ENCODE results near the gene NAA25.
A peak's percentile ranks its signal among the peaks of the same experiment; 100 is the strongest.
"Not testable (repeated sequence)": the region's sequence is repeated elsewhere in the genome, so short reads cannot be mapped to it uniquely, and the experiment has no call there.

NAA25 gene

DNA sequence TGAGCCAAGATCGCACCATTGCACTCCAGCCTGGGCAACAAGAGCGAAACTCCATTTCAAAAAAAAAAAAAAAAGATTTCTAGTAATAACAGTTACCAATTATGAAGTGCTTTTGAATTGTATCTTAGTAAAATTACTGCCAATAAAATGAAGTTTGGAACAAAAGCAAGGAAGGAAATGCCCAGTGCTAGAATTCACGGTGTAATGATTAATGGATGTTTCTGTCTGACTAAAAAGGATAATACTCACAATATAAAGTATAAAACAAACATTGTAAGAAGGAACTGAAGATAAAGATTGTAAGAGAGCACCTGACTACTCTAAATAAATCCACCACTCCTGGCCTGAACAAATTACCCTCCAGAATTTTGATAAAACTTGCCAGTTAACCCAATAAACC is 99.7 kb downstream of the NAA25 start:
- H3K4me1 ChIP-seq (ENCODE audit: control insufficient read depth, insufficient read depth, low read length): peaks cover 9% of the 10 kb centered on the region
- H3K4me3 ChIP-seq (ENCODE audit: low read length in 2 of 2): no peak overlapping the region
- H3K9ac ChIP-seq (ENCODE audit: low read length in 2 of 2): no peak overlapping the region
- peaks cover 0 to 2% of the 10 kb centered on the region in 2 donors for H3K36me3 ChIP-seq (ENCODE audit: control insufficient read depth in 2 of 2, insufficient read depth in 2 of 2, low read length in 2 of 2)
- no peaks in the 10 kb centered on the region for H3K9me3 ChIP-seq (ENCODE audit: control insufficient read depth in 2 of 2, low read length in 2 of 2)
- no peak overlapping the region for H3K27ac ChIP-seq (ENCODE audit: low read length)
- H3K27me3 ChIP-seq (ENCODE audit: control insufficient read depth in 1 of 2, insufficient read depth in 2 of 2, low read length in 2 of 2): no peaks in the 10 kb centered on the region

- H3K9me3 ChIP-seq (ENCODE audit: control insufficient read depth in 2 of 2, low read length in 2 of 2): no peaks in the 10 kb centered on the region
- peaks cover 0 to 2% of the 10 kb centered on the region in 2 donors for H3K36me3 ChIP-seq (ENCODE audit: control insufficient read depth in 2 of 2, insufficient read depth in 2 of 2, low read length in 2 of 2)
- peaks cover 6% of the 10 kb centered on the region for H3K4me1 ChIP-seq (ENCODE audit: control insufficient read depth, insufficient read depth, low read length)
- no peak overlapping the region for H3K4me3 ChIP-seq (ENCODE audit: low read length in 2 of 2)
- no peak overlapping the region for H3K27ac ChIP-seq (ENCODE audit: low read length)
- H3K9ac ChIP-seq (ENCODE audit: low read length in 2 of 2): no peak overlapping the region
- H3K27me3 ChIP-seq (ENCODE audit: control insufficient read depth in 1 of 2, insufficient read depth in 2 of 2, low read length in 2 of 2): no peaks in the 10 kb centered on the region
Measured at GRCh38 chr12:112007945-112008344, 100.6 kb downstream of the NAA25 start.

DNA sequence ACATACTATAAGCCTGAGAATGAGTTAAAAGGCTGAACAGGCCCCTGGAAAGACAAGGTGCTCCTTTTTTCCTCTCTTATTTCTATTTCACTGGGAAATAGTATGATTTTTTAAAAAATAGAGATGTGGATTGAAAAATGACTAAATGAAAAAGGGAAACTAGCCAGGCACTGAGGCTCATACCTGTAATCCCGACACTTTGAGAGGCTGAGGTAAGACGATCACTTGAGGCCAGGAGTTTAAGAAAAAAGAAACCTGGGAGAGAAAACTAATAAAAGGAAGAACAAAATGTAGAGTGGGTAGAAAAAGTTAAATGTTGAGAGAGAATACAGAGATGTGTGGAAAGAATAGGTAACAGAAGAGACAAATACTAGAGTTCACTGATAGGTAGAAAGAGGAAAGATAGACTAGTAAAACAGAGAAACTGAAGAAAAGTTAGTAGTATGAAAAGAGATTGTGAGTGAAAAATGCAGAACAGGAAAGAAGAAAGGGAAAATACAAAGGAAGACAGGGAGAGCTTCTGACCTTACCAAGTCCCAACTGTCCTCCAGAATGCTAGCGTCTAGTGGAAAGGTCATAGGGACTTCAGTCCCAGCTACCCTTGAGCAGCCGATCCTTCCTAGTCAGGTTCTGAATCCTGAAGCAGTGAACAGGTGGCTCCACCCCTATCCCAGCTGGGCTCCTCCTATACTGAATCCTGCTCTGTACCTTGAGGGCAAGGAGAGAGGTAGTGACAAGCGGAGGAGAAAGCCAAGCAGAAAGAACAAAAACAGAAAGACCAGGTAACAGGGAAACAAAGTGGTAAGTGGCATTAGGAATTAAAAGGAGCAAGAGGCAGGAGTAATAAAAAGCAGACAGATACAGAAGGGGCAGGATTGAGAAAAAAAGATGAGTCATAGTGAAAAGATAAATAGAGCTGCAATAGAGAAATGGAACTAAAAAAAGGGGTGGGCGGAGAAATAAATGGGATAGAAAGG is 102.9 kb downstream of the NAA25 start:
- Histone ChIP-seq H3K9ac (ENCODE audit: low read length in 2 of 2) (peak overlapping the region in 1 of 2 donors; percentile 15), H3K27me3 (ENCODE audit: control insufficient read depth in 1 of 2, insufficient read depth in 2 of 2, low read length in 2 of 2) (no peaks in the 10 kb centered on the region), H3K4me3 (ENCODE audit: low read length in 2 of 2) (no peak overlapping the region), H3K27ac (ENCODE audit: low read length) (no peak overlapping the region), H3K4me1 (ENCODE audit: control insufficient read depth, insufficient read depth, low read length) (no peaks in the 10 kb centered on the region), H3K36me3 (ENCODE audit: control insufficient read depth in 2 of 2, insufficient read depth in 2 of 2, low read length in 2 of 2) (peaks cover 0 to 2% of the 10 kb centered on the region in 2 donors), H3K9me3 (ENCODE audit: control insufficient read depth in 2 of 2, low read length in 2 of 2) (no peaks in the 10 kb centered on the region)

DNA sequence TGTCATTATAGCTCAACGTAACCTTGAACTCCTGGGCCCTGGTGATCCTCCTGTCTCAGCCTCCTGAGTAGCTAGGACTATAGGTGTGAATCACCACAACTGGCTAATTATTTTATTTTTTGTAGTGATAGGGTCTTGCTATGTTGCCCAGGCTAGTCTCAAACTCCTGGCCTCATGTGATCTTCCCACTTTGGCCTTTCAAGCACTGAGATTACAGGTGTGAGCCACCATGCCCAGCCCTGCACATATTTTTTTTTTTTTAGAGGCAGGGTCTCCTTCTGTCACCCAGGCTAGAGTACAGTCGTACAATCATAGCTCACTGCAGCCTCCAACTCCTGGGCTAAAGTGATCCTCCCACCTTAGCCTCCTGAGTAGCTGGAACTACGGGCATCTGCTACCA is 104.5 kb downstream of the NAA25 start:
- H3K27me3 ChIP-seq (ENCODE audit: control insufficient read depth in 1 of 2, insufficient read depth in 2 of 2, low read length in 2 of 2): no peaks in the 10 kb centered on the region
- no peaks in the 10 kb centered on the region for H3K4me1 ChIP-seq (ENCODE audit: control insufficient read depth, insufficient read depth, low read length)
- H3K36me3 ChIP-seq (ENCODE audit: control insufficient read depth in 2 of 2, insufficient read depth in 2 of 2, low read length in 2 of 2): no peaks in the 10 kb centered on the region
- no peak overlapping the region for H3K27ac ChIP-seq (ENCODE audit: low read length)
- H3K9me3 ChIP-seq (ENCODE audit: control insufficient read depth in 2 of 2, low read length in 2 of 2): no peaks in the 10 kb centered on the region
- no peak overlapping the region for H3K4me3 ChIP-seq (ENCODE audit: low read length in 2 of 2)
- H3K9ac ChIP-seq (ENCODE audit: low read length in 2 of 2): no peak overlapping the region

DNA sequence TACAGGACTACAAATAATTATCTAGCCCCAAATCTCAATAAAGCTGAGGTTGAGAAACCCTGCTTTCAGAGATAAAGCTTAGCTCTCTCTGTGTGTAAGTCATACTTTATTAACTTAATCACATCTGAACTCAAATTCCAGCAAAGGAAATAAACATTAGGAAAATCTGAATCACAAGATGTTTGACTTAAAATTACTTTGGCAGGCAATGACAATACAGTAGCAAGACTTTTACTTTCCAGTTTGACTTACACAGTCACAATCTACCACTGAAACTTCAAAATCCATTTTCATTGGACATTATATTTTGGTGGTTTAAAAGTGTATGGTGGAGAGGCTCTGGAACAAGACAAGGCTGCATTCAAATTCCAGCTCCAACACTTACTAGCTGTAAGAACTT is 107.0 kb downstream of the NAA25 start:
- no peaks in the 10 kb centered on the region for H3K4me1 ChIP-seq (ENCODE audit: control insufficient read depth, insufficient read depth, low read length)
- no peak overlapping the region for H3K27ac ChIP-seq (ENCODE audit: low read length)
- no peak overlapping the region for H3K4me3 ChIP-seq (ENCODE audit: low read length in 2 of 2)
- H3K9me3 ChIP-seq (ENCODE audit: control insufficient read depth in 2 of 2, low read length in 2 of 2): no peaks in the 10 kb centered on the region
- no peaks in the 10 kb centered on the region for H3K27me3 ChIP-seq (ENCODE audit: control insufficient read depth in 1 of 2, insufficient read depth in 2 of 2, low read length in 2 of 2)
- H3K9ac ChIP-seq (ENCODE audit: low read length in 2 of 2): no peak overlapping the region
- no peaks in the 10 kb centered on the region for H3K36me3 ChIP-seq (ENCODE audit: control insufficient read depth in 2 of 2, insufficient read depth in 2 of 2, low read length in 2 of 2)

DNA sequence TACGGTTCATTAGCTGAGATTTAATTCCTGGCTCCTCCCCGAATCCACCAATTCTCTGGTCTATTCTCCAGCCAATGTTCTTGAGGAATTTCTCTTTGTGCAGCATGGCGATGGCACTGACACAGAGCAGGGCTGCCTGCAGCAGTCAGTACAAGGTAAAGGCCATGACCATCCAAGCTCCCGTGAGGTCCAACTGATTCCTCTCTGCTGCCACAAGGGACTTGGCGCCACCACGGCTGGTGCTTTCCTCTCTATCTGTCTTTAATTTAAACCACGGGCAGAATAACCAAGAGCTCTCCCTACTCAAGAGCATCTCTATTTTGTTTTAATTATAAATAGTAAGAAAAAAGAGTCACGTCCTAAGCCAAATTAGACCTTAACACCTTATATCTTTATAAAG is 107.8 kb downstream of the NAA25 start:
- Histone ChIP-seq H3K9me3 (ENCODE audit: control insufficient read depth in 2 of 2, low read length in 2 of 2) (no peaks in the 10 kb centered on the region), H3K36me3 (ENCODE audit: control insufficient read depth in 2 of 2, insufficient read depth in 2 of 2, low read length in 2 of 2) (no peaks in the 10 kb centered on the region), H3K4me1 (ENCODE audit: control insufficient read depth, insufficient read depth, low read length) (no peaks in the 10 kb centered on the region), H3K9ac (ENCODE audit: low read length in 2 of 2) (no peak overlapping the region), H3K27ac (ENCODE audit: low read length) (no peak overlapping the region), H3K4me3 (ENCODE audit: low read length in 2 of 2) (no peak overlapping the region), H3K27me3 (ENCODE audit: control insufficient read depth in 1 of 2, insufficient read depth in 2 of 2, low read length in 2 of 2) (no peaks in the 10 kb centered on the region)

DNA sequence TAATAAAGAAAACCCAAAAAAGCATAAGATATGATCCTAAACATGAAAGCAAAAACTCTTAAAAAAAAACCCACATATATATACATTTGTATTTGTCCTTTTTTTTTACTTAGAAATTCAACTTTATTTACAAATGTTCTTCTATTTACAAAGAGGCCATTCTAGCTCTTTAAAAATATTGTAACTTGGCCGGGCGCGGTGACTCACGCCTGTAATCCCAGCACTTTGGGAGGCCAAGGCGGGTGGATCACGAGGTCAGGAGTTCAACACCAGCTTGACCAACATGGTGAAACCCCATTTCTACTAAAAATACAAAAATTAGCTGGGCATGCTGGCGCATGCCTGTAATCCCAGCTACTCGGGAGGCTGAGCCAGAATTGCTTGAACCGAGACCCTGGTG is 109.5 kb downstream of the NAA25 start:
- H3K9me3 ChIP-seq (ENCODE audit: control insufficient read depth in 2 of 2, low read length in 2 of 2); H3K4me3 ChIP-seq (ENCODE audit: low read length in 2 of 2); H3K27me3 ChIP-seq (ENCODE audit: control insufficient read depth in 1 of 2, insufficient read depth in 2 of 2, low read length in 2 of 2); H3K9ac ChIP-seq (ENCODE audit: low read length in 2 of 2); H3K4me1 ChIP-seq (ENCODE audit: control insufficient read depth, insufficient read depth, low read length); H3K27ac ChIP-seq (ENCODE audit: low read length); H3K36me3 ChIP-seq (ENCODE audit: control insufficient read depth in 2 of 2, insufficient read depth in 2 of 2, low read length in 2 of 2): not testable (repeated sequence)

DNA sequence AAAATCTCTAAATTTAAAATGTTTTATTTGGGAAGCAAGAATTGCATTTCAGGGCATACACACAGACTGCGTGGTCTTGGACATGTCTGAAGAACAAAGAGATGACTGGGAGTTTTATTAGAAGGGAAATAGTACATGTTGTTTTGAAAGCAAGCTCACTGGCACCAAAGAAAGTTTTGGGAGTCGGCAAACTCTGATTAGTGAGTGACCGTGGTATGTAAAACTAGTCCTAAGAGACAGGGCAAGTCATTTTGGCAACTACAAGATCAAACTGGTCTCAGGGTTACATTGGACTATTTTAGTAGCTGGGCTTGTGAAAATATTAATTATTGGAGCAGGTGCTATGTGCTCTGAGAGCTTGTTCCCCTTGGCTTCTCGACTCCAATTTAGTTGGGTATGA is 110.6 kb downstream of the NAA25 start:
- Histone ChIP-seq H3K4me1 (ENCODE audit: control insufficient read depth, insufficient read depth, low read length) (no peaks in the 10 kb centered on the region), H3K9me3 (ENCODE audit: control insufficient read depth in 2 of 2, low read length in 2 of 2) (no peaks in the 10 kb centered on the region), H3K4me3 (ENCODE audit: low read length in 2 of 2) (no peak overlapping the region), H3K36me3 (ENCODE audit: control insufficient read depth in 2 of 2, insufficient read depth in 2 of 2, low read length in 2 of 2) (no peaks in the 10 kb centered on the region), H3K27ac (ENCODE audit: low read length) (no peak overlapping the region), H3K9ac (ENCODE audit: low read length in 2 of 2) (no peak overlapping the region), H3K27me3 (ENCODE audit: control insufficient read depth in 1 of 2, insufficient read depth in 2 of 2, low read length in 2 of 2) (no peaks in the 10 kb centered on the region)

DNA sequence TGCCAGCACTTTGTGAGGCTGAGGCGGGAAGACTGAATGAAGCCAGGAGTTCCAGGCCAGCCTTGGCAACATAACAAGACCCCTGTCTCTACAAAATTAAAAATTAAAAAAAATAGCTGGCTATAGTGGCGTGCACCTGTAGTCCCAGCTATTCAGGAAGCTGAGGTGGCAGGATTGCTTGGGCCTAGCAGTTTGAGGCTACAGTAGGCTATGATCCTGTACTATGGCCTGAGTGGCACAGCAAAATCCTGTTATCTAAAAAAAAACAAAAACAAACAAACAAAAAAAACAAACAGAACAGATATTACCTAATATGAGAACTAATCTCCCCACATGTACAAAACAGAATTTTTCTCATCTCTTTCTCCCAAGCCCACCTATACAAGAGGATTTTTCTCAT is 111.3 kb downstream of the NAA25 start:
- Histone ChIP-seq H3K27me3 (ENCODE audit: control insufficient read depth in 1 of 2, insufficient read depth in 2 of 2, low read length in 2 of 2) (no peaks in the 10 kb centered on the region), H3K4me1 (ENCODE audit: control insufficient read depth, insufficient read depth, low read length) (no peaks in the 10 kb centered on the region), H3K9ac (ENCODE audit: low read length in 2 of 2) (no peak overlapping the region), H3K27ac (ENCODE audit: low read length) (no peak overlapping the region), H3K4me3 (ENCODE audit: low read length in 2 of 2) (no peak overlapping the region), H3K9me3 (ENCODE audit: control insufficient read depth in 2 of 2, low read length in 2 of 2) (no peaks in the 10 kb centered on the region), H3K36me3 (ENCODE audit: control insufficient read depth in 2 of 2, insufficient read depth in 2 of 2, low read length in 2 of 2) (no peaks in the 10 kb centered on the region)

DNA sequence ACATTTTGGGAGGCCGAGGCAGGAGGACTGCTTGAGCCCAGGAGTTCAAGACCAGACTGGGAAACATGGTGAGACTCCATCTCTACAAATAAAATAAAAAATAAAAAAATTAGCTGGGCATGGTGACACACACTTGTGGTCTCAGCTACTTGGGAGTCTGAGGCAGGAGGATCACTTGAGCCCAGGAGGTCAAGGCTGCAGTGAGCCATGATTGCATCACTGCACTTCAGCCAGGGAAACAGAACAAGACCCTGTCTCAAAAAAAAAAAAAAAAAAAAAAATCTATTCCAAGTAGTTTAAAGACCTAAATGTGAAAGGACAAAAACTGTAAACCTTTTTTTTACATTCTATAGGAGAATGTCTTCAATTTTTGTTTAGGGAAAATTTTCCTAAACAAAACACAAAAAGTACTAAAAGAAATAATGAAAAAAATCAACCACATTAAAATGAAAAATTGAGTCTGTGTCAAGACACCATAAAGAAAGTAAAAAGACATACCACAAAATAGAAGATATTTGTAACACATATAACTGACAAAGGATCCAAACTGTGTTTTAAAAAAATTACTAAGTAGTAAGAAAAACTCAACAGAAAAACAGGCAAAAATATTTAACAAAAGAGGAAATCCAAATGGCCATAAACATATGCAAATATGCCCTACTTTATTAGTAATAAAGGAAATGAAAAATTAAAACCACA is 112.7 kb downstream of the NAA25 start:
- no peak overlapping the region for H3K4me3 ChIP-seq (ENCODE audit: low read length in 2 of 2)
- H3K4me1 ChIP-seq (ENCODE audit: control insufficient read depth, insufficient read depth, low read length): no peaks in the 10 kb centered on the region

More for the DNA sequence above, 112.7 kb downstream of the NAA25 start:
- no peaks in the 10 kb centered on the region for H3K36me3 ChIP-seq (ENCODE audit: control insufficient read depth in 2 of 2, insufficient read depth in 2 of 2, low read length in 2 of 2)
- H3K9me3 ChIP-seq (ENCODE audit: control insufficient read depth in 2 of 2, low read length in 2 of 2): no peaks in the 10 kb centered on the region
- no peak overlapping the region for H3K9ac ChIP-seq (ENCODE audit: low read length in 2 of 2)
- no peaks in the 10 kb centered on the region for H3K27me3 ChIP-seq (ENCODE audit: control insufficient read depth in 1 of 2, insufficient read depth in 2 of 2, low read length in 2 of 2)
- H3K27ac ChIP-seq (ENCODE audit: low read length): no peak overlapping the region
